Epithelial cell of esophagus (primary cell): ENCODE measurements around the gene ATG7.
A peak's percentile ranks its signal among the peaks of the same experiment; 100 is the strongest.

Experiments
- DNase-seq: peaks from one replicate; pipeline ENCODE4 v3.0.0; 2010; ENCODE audit warnings: low read depth
- H3K4me3 ChIP-seq: 2 replicates; pipeline ENCODE4 v1.5.1; 2011; ENCODE audit warnings: mild to moderate bottlenecking, low read length, control low read depth
- CTCF ChIP-seq: IDR thresholded peaks from 2 replicates; pipeline ENCODE4 v1.5.1; 2011; ENCODE audit warnings: low read depth, mild to moderate bottlenecking, low read length, control low read depth, inconsistent platforms; ENCODE audit not compliant: insufficient read depth; ENCODE audit errors: missing control alignments

The ATG7 gene

GRCh38 chr3:11382146-11382745 is 110.0 kb downstream of the ATG7 start:
- no peak overlapping the region for H3K4me3 ChIP-seq
- no peak for DNase-seq
- no peak for TF ChIP-seq CTCF

DNA sequence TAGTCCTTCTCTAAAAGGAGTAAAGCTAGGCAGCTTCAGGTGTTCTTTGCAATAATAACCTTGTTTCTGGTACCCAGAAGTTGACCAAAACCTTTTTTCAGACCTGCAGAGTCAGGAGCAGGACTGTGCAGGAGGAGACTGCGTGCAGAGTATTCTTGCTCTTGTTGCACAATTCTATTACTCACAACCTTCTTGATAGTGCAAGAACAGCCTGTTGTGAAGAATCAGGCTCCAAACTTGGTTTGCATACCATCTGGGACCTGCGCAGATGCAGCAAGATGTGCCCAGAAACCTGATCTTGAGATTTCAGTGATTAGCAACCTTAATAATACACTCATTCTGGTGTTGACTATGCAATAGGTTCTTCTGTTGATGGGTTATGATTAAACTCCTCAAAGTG is 111.9 kb downstream of the ATG7 start:
- no peak for TF ChIP-seq CTCF
- no peak overlapping the region for H3K4me3 ChIP-seq
- DNase-seq: peak; percentile 30

DNA sequence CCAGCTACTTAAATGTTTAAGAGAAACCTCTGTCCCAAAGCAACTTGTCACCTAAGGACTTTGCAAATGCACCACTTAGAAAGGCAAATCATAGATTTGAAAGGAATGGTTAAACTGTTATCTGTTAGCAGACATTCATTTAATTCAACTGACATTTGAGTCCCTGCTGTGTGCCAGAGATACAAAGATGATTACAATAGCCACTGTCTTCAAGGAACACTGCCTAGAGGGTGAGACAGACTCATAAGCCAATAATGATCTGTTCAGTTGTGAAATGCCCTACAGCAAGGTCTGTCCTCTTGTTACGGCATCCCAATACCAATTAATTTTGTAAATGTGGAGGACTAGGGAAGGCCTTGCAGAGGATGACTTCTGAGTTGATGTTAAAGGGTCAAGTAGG is 113.1 kb downstream of the ATG7 start:
- TF ChIP-seq CTCF: no peak
- DNase-seq: peak; percentile 61
- H3K4me3 ChIP-seq: no peak overlapping the region

DNA sequence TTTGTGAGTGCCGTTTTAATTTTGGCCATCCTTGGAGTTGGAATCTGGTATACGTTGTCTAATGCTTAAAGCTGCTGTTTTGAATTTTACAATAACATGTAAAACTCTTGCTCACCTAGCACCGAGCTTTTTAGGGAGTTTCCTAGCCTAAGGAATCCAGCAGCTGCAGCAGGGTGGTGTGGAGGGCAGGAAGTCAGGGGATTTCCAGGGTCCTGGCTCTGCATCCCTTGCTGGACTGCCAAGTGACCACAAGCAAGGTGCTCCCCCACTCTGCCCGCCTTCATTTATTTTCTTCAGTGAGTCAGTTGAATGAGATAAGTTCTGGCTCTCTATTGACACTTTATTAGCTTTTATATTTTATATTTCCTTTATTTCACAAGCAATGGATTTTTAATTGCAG is 113.7 kb downstream of the ATG7 start:
- TF ChIP-seq CTCF: no peak
- H3K4me3 ChIP-seq: no peak overlapping the region
- no peak for DNase-seq

DNA sequence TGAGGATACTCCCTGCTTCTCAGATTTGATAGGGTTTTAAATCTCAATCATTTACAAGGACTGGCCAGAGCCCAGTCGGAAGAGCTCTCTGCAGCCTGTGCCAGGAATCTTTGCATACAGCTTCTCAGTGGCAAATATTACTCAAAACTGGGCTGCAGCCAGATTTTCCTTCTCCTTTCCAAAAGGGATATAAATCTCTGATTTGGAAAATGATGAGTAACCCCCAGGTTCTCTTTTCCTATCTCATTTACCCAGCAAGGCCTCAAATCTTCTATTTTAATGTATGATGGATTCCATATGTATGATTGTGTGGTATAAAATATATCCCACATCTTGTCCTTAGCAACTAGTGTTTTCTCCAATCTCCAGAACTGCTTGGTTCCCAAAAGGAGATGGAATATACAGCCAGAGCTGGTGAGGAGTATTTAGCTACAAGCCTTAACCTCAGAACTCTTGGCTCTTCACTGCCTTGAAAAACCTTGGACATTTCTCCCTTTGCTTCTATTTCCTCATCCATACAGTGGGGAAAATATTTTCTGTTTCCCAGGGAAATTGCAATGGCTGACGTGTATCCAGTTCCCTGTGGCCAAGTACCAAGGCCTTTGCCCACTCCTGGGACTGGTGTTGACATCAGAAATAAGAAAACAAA is 114.4 kb downstream of the ATG7 start:
- no peak for DNase-seq

GRCh38 chr3:11389386-11390268 is 117.4 kb downstream of the ATG7 start:
- DNase-seq: peak; percentile 17
- no peak for TF ChIP-seq CTCF
- H3K4me3 ChIP-seq: no peak overlapping the region

More for the DNA sequence above, 114.4 kb downstream of the ATG7 start:
- TF ChIP-seq CTCF: no peak
- H3K4me3 ChIP-seq: no peak overlapping the region
